Keratinocyte (primary cell): Measurements from ENCODE around the gene MRPL40. TPM values are rescaled to one million over a fixed set of nuclear protein-coding genes. Genes with fewer than 3 reads are reported as not detected.

Experiments used
- DNase-seq: peaks from one replicate; pipeline ENCODE4 v3.0.0-alpha.2; 2011; ENCODE audit warnings: low read depth, missing footprints, low spot score
- FAIRE-seq: peaks from 2 replicates; lab custom pipeline; 2011; peaks lifted over from hg19 to GRCh38; lab: Jason Lieb, UNC
- H2AFZ ChIP-seq: 2 replicates; pipeline ENCODE4 v1.6.0; 2012; ENCODE audit warnings: low read length, control low read depth, inconsistent platforms; ENCODE audit not compliant: control insufficient read depth
- H3K27ac ChIP-seq: 2 replicates; pipeline ENCODE4 v1.5.1; 2011; ENCODE audit warnings: low read length; ENCODE audit not compliant: control insufficient read depth, insufficient read depth
- H3K27me3 ChIP-seq: 3 replicates; pipeline ENCODE4 v1.6.0; 2011; ENCODE audit warnings: low read length; ENCODE audit not compliant: control insufficient read depth, insufficient read depth; ENCODE audit errors: extremely low read depth
- H3K36me3 ChIP-seq, 2 experiments: 2 replicates in 1 of 2; 3 replicates in 1 of 2; pipeline ENCODE4 v1.5.1; 2011; ENCODE audit warnings: low read length in 2 of 2, mild to moderate bottlenecking in 1 of 2; ENCODE audit not compliant: control insufficient read depth in 2 of 2, insufficient read depth in 2 of 2; ENCODE audit errors: extremely low read depth in 1 of 2
- H3K4me1 ChIP-seq: 3 replicates; pipeline ENCODE4 v1.5.1; 2011; ENCODE audit warnings: low read length; ENCODE audit not compliant: control insufficient read depth, insufficient read depth; ENCODE audit errors: extremely low read depth
- H3K4me2 ChIP-seq: 3 replicates; pipeline ENCODE4 v1.6.0; 2011; ENCODE audit warnings: low read depth, low read length; ENCODE audit not compliant: control insufficient read depth, insufficient read depth; ENCODE audit errors: extremely low read depth
- H3K4me3 ChIP-seq, 3 experiments: fragments of 200-600 bp in 1 of 3; sonication (generic) in 1 of 3; 2 replicates in 2 of 3; 3 replicates in 1 of 3; pipeline ENCODE4 v1.5.1; 2011 to 2016; ENCODE audit warnings: low read length in 3 of 3, mild to moderate bottlenecking in 3 of 3, control low read depth in 2 of 3, inconsistent platforms in 1 of 3, low read depth in 1 of 3, mixed read lengths in 1 of 3, mixed run types in 1 of 3, moderate library complexity in 1 of 3; ENCODE audit not compliant: control insufficient read depth in 2 of 3, insufficient read depth in 2 of 3; ENCODE audit errors: extremely low read depth in 1 of 3
- H3K79me2 ChIP-seq: 2 replicates; pipeline ENCODE4 v1.6.0; 2012; ENCODE audit warnings: low read length; ENCODE audit not compliant: control insufficient read depth, insufficient read depth
- H3K9ac ChIP-seq: 3 replicates; pipeline ENCODE4 v1.6.0; 2011; ENCODE audit warnings: low read length; ENCODE audit not compliant: control insufficient read depth, insufficient read depth; ENCODE audit errors: extremely low read depth
- H3K9me1 ChIP-seq: 3 replicates; pipeline ENCODE4 v1.6.0; 2011; ENCODE audit warnings: low read length; ENCODE audit not compliant: control insufficient read depth, insufficient read depth; ENCODE audit errors: extremely low read depth
- H3K9me3 ChIP-seq: 2 replicates; pipeline ENCODE4 v1.5.1; 2012; ENCODE audit warnings: low read depth, low read length; ENCODE audit not compliant: control insufficient read depth
- H4K20me1 ChIP-seq: 3 replicates; pipeline ENCODE4 v1.6.0; 2011; ENCODE audit warnings: low read length; ENCODE audit not compliant: control insufficient read depth, insufficient read depth; ENCODE audit errors: extremely low read depth
- CTCF ChIP-seq, 3 experiments: IDR thresholded peaks in 1 of 3; conservative IDR thresholded peaks in 1 of 3; optimal IDR thresholded peaks in 1 of 3; 2 replicates in 2 of 3; 3 replicates in 1 of 3; pipeline versions ENCODE3 to v1.5.1; 2011; ENCODE audit warnings: low read length in 3 of 3, mild to moderate bottlenecking in 3 of 3, moderate library complexity in 2 of 3, control low read depth in 1 of 3, inconsistent platforms in 1 of 3; ENCODE audit not compliant: insufficient read depth in 2 of 3; ENCODE audit errors: extremely low read depth in 1 of 3
- EZH2 ChIP-seq: IDR thresholded peaks from one replicate; pipeline ENCODE4 v1.6.1; 2012; ENCODE audit warnings: inconsistent platforms, mild to moderate bottlenecking, low read length, moderate library complexity
- dilution Hi-C: fragments of 300-500 bp; cut with MboI; formaldehyde crosslinking; loops from one replicate; pipeline ENCODE4 v1.7.0; 2020; ENCODE audit warnings: low sequenced_read_pairs; ENCODE audit not compliant: extremely low pct_ligation_motif_present
- polyA plus RNA-seq, 5 experiments: library from polyadenylated mRNA; depleted of rRNA in 3 of 5; stranded (reverse) in 3 of 5; stranded (forward) in 1 of 5; unstranded in 1 of 5; fragments of >200 nt; gene quantifications; 1 replicate in 1 of 5; 2 replicates in 3 of 5; 3 replicates in 1 of 5; pipeline versions ENCODE4 v1.2.1 to v1.2.3, GENCODE V29; 2011 to 2012; ENCODE audit warnings: missing spikeins in 2 of 5, low read depth in 1 of 5, low replicate concordance in 1 of 5

The MRPL40 gene
- polyA plus RNA-seq, 1 donor (not counting 4 experiments of a cell fraction or from before 2014, with no cell fraction given), result 46.3 TPM

DNA sequence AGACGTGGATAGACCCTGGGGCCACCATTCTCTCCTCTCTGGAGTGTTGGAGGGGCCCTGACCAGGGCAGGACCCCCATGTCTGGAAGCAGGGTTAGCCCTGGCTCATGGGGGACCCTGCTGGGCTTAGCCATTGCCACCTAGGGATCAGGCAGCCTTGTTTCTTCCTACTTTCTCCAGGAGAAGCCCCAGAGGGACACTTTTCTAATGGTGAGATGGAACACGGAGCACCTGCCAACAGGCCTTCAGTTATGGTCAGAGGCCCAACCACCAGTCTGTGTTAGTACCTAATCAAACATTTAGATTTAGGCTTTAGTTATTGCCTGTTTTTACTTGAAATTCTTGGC lies 17.1 kb downstream of the MRPL40 start:
- no peaks in the 10 kb centered on the region for H3K27me3 ChIP-seq
- H3K79me2 ChIP-seq, result peaks cover 28% of the 10 kb centered on the region
- H3K36me3 ChIP-seq, result peaks cover 14 to 28% of the 10 kb centered on the region in 2 experiments
- H2AFZ ChIP-seq, result no peak overlapping the region
- no peak overlapping the region for H3K9ac ChIP-seq
- no peaks in the 10 kb centered on the region for H3K9me3 ChIP-seq
- H3K4me2 ChIP-seq, result no peak overlapping the region
- no peaks in the 10 kb centered on the region for H3K9me1 ChIP-seq
- DNase-seq (no peak), FAIRE-seq (no peak)
- no peaks in the 10 kb centered on the region for H4K20me1 ChIP-seq
- H3K4me3 ChIP-seq, result no peak overlapping the region
- dilution Hi-C loops, result no loop called here
- TF ChIP-seq EZH2 (no peak), CTCF (optimal IDR thresholded peaks at IDR 0.05 in 1 of 3, IDR thresholded peaks at IDR 0.05 in 1 of 3, conservative IDR thresholded peaks at IDR 0.05 in 1 of 3; ENCODE audit: extremely low read depth in 1 of 3, insufficient read depth in 2 of 3, low read length in 3 of 3) (no peak)
- H3K27ac ChIP-seq, result no peak overlapping the region
- H3K4me1 ChIP-seq, result peaks cover 6% of the 10 kb centered on the region

DNA sequence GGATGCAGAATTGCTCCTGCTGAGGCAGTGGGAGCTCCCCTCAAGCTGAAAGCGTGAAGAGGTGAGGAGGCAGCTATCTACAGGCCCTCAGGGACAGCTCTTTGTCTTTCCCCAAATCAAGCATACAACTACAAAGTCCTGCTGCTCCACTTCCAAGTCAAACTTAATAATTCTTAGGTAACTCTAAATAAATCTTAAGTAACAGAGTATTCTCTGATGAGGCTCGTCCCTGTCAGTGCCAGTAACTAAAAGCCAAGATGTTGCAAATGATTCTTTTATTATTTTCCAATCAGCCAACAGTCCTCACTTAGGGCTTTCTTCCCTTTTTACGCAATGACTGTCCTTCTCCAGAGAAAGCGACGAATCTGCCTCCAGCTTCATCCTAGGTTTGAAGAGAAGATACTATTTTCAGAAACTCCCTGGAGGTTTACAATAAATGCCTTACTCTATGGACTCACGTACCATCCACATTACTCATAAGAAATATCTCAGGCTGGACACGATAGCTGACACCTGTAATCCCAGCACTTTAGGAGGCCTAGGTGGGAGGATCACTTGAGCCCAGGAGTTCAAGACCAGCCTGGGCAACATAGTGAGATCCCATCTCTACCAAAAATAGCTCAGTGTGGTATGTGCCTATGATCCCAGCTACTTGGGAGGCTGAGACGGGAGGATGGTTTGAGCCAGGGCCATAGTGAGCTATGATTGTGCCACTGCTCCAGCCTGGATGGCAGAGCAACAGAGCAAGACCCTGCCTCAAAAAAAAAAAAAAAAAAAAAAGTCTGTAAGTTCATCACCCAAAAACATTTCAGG lies 18.2 kb downstream of the MRPL40 start:
- FAIRE-seq, result no peak

More for the DNA sequence above, 18.2 kb downstream of the MRPL40 start:
- no peaks in the 10 kb centered on the region for H4K20me1 ChIP-seq
- no peak overlapping the region for H2AFZ ChIP-seq
- dilution Hi-C loops, result no loop called here
- peaks cover 17% of the 10 kb centered on the region for H3K79me2 ChIP-seq
- DNase-seq, result no peak
- H3K27me3 ChIP-seq, result no peaks in the 10 kb centered on the region
- TF ChIP-seq CTCF (optimal IDR thresholded peaks at IDR 0.05 in 1 of 3, IDR thresholded peaks at IDR 0.05 in 1 of 3, conservative IDR thresholded peaks at IDR 0.05 in 1 of 3; ENCODE audit: extremely low read depth in 1 of 3, insufficient read depth in 2 of 3, low read length in 3 of 3) (no peak), EZH2 (no peak)
- H3K4me2 ChIP-seq, result no peak overlapping the region
- H3K4me3 ChIP-seq, result no peak overlapping the region
- H3K4me1 ChIP-seq, result peaks cover 10% of the 10 kb centered on the region
- no peak overlapping the region for H3K27ac ChIP-seq
- peaks cover 22 to 36% of the 10 kb centered on the region in 2 experiments for H3K36me3 ChIP-seq
- H3K9ac ChIP-seq, result no peak overlapping the region
- no peaks in the 10 kb centered on the region for H3K9me1 ChIP-seq
- H3K9me3 ChIP-seq, result no peaks in the 10 kb centered on the region
